NOMO-1 (cell line): ENCODE measurements around the gene CAMKMT.
A peak's percentile ranks its signal among the peaks of the same experiment; 100 is the strongest.

Experiments used
- DNase-seq, 2 experiments: peaks; one replicate each; lab custom pipeline; 2025; ENCODE audit not compliant: unreplicated experiment in 2 of 2; lab: John Stamatoyannopoulos, UW

Gene CAMKMT

GRCh38 chr2:44723921-44724320 is 362.2 kb downstream of the CAMKMT start:
- DNase-seq = no peak

- no peak for DNase-seq
Observed at GRCh38 chr2:44730593-44730992, 368.8 kb downstream of the CAMKMT start.

- DNase-seq = peak in 1 of 2 experiments; percentile 38
Observed at GRCh38 chr2:44731505-44731904, 369.8 kb downstream of the CAMKMT start.

- no peak for DNase-seq
Observed at GRCh38 chr2:44736270-44736942, 374.7 kb downstream of the CAMKMT start.

- peak; percentile 20 to 44 for DNase-seq
Observed at GRCh38 chr2:44740678-44741077, 378.9 kb downstream of the CAMKMT start.

GRCh38 chr2:44741507-44741906 is 379.8 kb downstream of the CAMKMT start:
- no peak for DNase-seq

GRCh38 chr2:44742057-44742456 is 380.3 kb downstream of the CAMKMT start:
- DNase-seq = no peak

- no peak for DNase-seq
Observed at GRCh38 chr2:44743473-44743872, 381.7 kb downstream of the CAMKMT start.

GRCh38 chr2:44744961-44745892 is 383.5 kb downstream of the CAMKMT start:
- no peak for DNase-seq

GRCh38 chr2:44745922-44746766 is 384.4 kb downstream of the CAMKMT start:
- DNase-seq = no peak

GRCh38 chr2:44746856-44747615 is 385.3 kb downstream of the CAMKMT start:
- DNase-seq = no peak

GRCh38 chr2:44747794-44748193 is 386.0 kb downstream of the CAMKMT start:
- DNase-seq = no peak

GRCh38 chr2:44751754-44752479 is 390.2 kb downstream of the CAMKMT start:
- no peak for DNase-seq

- no peak for DNase-seq
Observed at GRCh38 chr2:44752761-44753160, 391.0 kb downstream of the CAMKMT start.

- DNase-seq = peak; percentile 84 to 92
Observed at GRCh38 chr2:44753552-44754285, 392.0 kb downstream of the CAMKMT start.

- DNase-seq = no peak
Observed at GRCh38 chr2:44758591-44758990, 396.8 kb downstream of the CAMKMT start.

- no peak for DNase-seq
Observed at GRCh38 chr2:44759823-44760222, 398.1 kb downstream of the CAMKMT start.

GRCh38 chr2:44763275-44763782 is 401.6 kb downstream of the CAMKMT start:
- DNase-seq = no peak

GRCh38 chr2:44766220-44766619 is 404.5 kb downstream of the CAMKMT start:
- no peak for DNase-seq
